ENCODE measurements around the gene MRTO4. TPM values are rescaled to one million over a fixed set of nuclear protein-coding genes. Genes with fewer than 3 reads are reported as not detected.
"Not testable (repeated sequence)": the region's sequence is repeated elsewhere in the genome, so short reads cannot be mapped to it uniquely, and the experiment has no call there.

MRTO4 gene
- total and polyA plus RNA-seq, 9 of the 15 experiments (the other 6 are each of a cell fraction or from before 2014, with no cell fraction given), result 62.0 to 173 (median 146) TPM

GRCh38 chr1:19269427-19270342, 18.1 kb downstream of the MRTO4 start:
- whole genome bisulfite sequencing (ENCODE audit: insufficient coverage, low coverage, missing lambda C conversion rate), result 50% methylated on average over 8 of the region's 9 CpGs
- BruUV-seq (replicated peaks); H3K4me3 ChIP-seq; DNase-seq (ENCODE audit: extremely low read depth in 1 of 4, low spot score in 3 of 4); in situ Hi-C loops (cut with MboI); H3K36me3 ChIP-seq (ENCODE audit: control insufficient read depth, insufficient read depth, low read length); ATAC-seq; H2AFZ ChIP-seq (ENCODE audit: low read depth, low read length); H3K4me2 ChIP-seq (ENCODE audit: insufficient read depth, low read length); H4K20me1 ChIP-seq (replicated peaks; ENCODE audit: control insufficient read depth, insufficient read depth, low read length); H3K9me1 ChIP-seq (ENCODE audit: control insufficient read depth, insufficient read depth, low read length); H3K9ac ChIP-seq (ENCODE audit: insufficient read depth in 1 of 2, low read depth in 2 of 2, low read length in 2 of 2); H3K27ac ChIP-seq (ENCODE audit: extremely low read depth, low read depth, low read length); H3K27me3 ChIP-seq (ENCODE audit: control insufficient read depth in 2 of 2, insufficient read depth in 2 of 2, low read length in 2 of 2); CTCF ChIA-PET (ENCODE audit: low intra/inter-chr PET ratio); H3K9me3 ChIP-seq (replicated peaks; ENCODE audit: control insufficient read depth, insufficient read depth, low read depth, low read length); intact Hi-C loops (cut with micrococcal nuclease); H3K4me1 ChIP-seq (replicated peaks in 1 of 2; ENCODE audit: control insufficient read depth in 2 of 2, insufficient read depth in 2 of 2, low read length in 2 of 2); H3K79me2 ChIP-seq (ENCODE audit: control insufficient read depth, insufficient read depth, low read length): not testable (repeated sequence)
- POLR2A ChIA-PET, result interaction anchor here (3.6 kb wide), 1 partner anchor 10 kb away, joined by 19 read pairs; no protein-coding TSS in a partner anchor
- FAIRE-seq, result peak; percentile 6

- H3K79me2 ChIP-seq (ENCODE audit: control insufficient read depth, insufficient read depth, low read length); H2AFZ ChIP-seq (ENCODE audit: low read depth, low read length); ATAC-seq; FAIRE-seq; H3K27ac ChIP-seq (ENCODE audit: extremely low read depth, low read depth, low read length); H3K9me3 ChIP-seq (replicated peaks; ENCODE audit: control insufficient read depth, insufficient read depth, low read depth, low read length); H4K20me1 ChIP-seq (replicated peaks; ENCODE audit: control insufficient read depth, insufficient read depth, low read length); in situ Hi-C loops (cut with MboI); H3K36me3 ChIP-seq (ENCODE audit: control insufficient read depth, insufficient read depth, low read length); H3K4me1 ChIP-seq (replicated peaks in 1 of 2; ENCODE audit: control insufficient read depth in 2 of 2, insufficient read depth in 2 of 2, low read length in 2 of 2); BruUV-seq (replicated peaks); H3K9me1 ChIP-seq (ENCODE audit: control insufficient read depth, insufficient read depth, low read length); intact Hi-C loops (cut with micrococcal nuclease); H3K27me3 ChIP-seq (ENCODE audit: control insufficient read depth in 2 of 2, insufficient read depth in 2 of 2, low read length in 2 of 2); H3K4me2 ChIP-seq (ENCODE audit: insufficient read depth, low read length); H3K4me3 ChIP-seq; H3K9ac ChIP-seq (ENCODE audit: insufficient read depth in 1 of 2, low read depth in 2 of 2, low read length in 2 of 2); CTCF ChIA-PET (ENCODE audit: low intra/inter-chr PET ratio); DNase-seq (ENCODE audit: extremely low read depth in 1 of 4, low spot score in 3 of 4): not testable (repeated sequence)
- WGBS (ENCODE audit: insufficient coverage, low coverage, missing lambda C conversion rate), result 39% methylated on average over 5 of the region's 6 CpGs
- POLR2A ChIA-PET, result interaction anchor here (3.6 kb wide), 1 partner anchor 10 kb away, joined by 19 read pairs; no protein-coding TSS in a partner anchor
Observed at GRCh38 chr1:19270343-19270730, 18.7 kb downstream of the MRTO4 start.

Data from K562 (cell line).